Stimulated activated CD8-positive, alpha-beta memory T cell treated with anti-CD3 and anti-CD28 coated beads, Interleukin-12 subunit alpha, Interleukin-12 subunit beta, amount 100 ng/mL, for 4 hours (primary cell): ENCODE data around the gene SND1.
"Not testable (repeated sequence)": the region's sequence is repeated elsewhere in the genome, so short reads cannot be mapped to it uniquely, and the experiment has no call there.

ENCODE experiments used
- DNase-seq: peaks from one replicate; pipeline ENCODE4 v3.0.0-alpha.2; 2020; ENCODE audit warnings: low read depth

Gene SND1

DNA sequence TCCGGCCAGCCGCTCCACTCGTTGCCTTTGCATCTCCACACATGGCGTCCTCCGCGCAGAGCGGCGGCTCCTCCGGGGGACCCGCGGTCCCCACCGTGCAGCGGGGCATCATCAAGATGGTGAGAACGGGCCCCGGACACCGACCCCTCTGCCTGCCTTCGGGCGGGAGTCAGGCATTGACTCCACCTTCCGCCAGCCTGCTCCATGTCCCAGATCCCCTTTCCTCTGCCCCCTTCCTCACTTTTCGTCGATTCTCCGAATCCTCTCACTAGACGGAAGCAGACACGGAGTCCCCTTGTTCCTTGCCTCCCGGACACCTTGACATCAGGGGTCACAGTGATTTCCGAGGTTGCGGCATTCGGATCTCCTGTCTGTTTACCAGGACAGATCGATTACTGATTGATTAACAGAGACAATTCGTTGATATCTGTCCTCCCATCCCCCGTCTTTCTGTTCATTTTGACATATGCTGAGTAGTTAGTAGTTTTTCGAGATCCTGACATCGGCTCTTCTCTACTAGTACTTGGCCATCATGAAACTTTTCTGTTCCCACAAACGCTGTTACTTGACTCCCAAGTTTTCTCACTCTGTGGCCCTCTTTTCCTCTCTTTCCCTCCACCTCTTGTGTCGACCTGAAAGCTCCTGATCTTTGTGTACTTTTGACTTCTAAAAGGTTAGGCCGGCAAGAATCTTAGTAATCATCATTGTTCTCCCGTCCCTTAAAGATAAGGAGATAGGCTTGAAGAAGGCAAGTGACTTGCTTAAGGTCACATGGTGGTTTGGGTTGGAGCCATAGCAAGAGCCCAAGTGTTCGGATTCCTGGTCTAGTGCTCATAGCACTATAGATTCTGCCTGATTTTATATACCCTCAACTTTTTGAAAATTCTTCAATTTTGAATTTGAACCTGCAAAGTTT is 597 bp downstream of the SND1 start:
- no peak for DNase-seq

DNA sequence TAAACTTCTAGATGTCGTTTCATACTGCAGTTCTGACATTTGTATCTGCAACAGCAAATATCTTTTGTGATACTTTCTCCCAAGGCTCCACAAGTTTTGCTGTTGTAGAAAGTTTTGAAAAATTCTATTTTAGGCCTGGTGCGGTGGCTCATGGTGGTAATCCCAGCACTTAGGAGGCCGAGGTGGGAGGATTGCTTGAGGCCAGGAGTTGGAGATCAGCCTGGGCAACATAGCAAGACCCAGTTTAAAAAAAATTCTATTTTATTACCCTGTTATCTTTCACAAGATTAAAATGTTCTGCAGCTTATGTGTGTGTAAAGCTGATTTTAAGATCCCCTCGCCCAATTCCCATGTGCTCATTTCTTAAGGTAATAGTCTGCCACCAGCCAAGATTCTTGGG is 1.4 kb downstream of the SND1 start:
- DNase-seq, result no peak

DNA sequence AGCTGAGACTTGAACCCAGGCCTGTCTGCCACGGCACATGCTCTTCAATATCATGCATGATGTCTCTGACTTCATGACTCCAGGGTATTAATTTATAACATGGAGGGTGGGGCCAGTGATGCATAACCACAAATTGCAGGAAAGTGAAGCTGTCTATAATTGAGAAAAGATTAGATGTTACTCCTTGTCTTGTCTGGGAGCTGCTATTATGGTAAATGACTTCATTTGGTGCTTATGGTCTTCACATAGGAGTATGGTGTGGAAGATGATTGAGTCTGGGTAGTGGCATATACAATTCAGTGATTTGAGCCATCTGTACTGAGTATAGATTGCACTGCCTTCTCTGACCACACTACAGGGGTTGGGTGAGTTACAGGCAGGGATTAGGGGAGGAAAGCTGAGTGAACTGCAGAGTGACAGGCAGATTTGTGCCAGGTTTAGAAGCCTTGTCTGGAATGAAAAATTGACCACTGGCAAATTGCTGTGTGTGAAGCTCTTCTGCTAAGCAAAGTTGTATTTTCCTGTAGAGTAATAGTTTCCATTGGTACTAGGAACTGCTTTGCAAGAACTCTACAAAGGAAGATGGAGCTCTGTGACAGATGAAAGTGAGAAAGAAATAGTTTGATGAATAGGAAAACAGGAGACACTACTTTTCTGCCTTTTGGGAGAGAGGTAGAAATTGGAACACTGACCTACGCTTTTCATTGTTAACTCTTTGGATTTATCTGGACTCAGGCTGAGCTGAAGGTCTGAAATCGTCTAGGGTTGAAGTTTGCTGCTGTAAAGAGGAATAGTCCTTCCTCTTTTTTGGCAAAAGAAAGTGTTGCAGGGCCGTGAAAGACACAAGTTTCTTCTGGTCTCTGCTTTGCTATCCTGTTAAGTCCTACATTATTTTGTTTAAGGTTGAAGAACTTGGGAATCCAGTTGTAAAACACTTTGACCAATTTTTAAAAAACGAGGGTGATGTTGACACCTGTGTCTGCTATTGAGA is 2.7 kb downstream of the SND1 start:
- DNase-seq, result no peak

DNA sequence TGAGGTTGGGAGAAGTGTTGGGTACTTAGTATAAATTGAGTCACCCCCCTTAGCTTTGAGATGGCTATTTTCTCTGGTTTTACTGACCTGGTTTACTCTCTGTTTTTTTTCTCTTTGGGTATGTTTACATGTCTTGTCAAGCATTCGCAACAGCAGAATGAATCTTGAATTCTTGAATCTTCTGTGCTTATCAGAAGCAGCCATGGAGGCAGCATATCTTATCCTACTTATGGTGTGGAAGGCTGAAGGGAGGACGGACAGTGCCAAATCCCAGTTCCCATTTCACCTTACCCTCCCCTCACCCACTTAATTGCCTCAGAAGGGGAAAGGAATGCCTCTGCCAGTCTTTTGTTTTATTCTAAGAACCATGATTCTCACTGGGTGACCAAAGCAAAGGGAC is 3.7 kb downstream of the SND1 start:
- DNase-seq, result no peak

DNA sequence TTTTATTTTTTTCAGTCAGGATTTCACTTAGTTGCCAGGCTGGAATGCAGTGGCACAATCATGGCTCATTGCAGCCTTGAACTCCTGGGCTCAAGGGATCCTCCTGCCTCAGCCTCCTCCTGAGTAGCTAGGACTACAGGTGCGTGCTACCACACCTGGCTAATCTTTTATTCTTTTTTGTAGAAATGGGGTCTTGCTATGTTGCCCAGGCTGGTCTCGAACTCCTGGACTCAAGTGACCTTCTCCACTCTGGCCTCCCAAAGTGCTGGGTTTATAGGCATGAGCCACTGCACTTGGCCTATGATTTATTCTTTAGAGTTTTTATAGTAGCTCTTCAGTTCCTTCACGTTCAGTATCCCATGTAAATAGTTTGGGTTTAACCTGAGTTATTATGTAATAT is 5.5 kb downstream of the SND1 start:
- DNase-seq, result no peak

DNA sequence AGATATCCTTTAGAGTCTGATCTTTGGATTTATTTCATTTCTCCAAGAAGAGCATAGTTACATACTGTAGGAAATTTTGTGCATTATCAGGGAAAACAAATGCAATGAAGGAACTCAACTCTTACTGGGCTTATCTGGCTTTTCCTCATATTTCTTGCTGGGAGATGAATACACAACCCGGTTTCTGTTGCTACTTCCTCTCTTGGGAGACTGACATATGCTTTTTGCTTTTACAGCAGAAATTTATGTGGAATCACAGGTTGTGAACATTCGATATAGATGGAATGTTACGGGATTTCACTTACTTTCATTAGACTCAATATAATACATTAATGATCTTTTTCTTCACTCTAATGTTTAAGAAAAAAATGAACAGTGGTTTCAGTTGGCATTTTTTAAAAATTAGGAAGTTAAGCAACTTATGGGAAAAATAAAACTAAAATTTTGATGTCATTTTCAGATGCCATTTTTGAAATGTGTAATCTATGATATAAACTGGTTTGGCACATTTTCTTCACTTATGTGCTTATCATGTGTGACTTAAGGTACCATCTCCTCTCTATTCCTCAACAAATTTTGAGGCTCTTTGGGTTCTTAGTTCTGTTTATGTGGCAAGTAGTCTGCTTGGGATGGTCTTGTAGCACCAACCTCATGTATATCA is 7.1 kb downstream of the SND1 start:
- no peak for DNase-seq

DNA sequence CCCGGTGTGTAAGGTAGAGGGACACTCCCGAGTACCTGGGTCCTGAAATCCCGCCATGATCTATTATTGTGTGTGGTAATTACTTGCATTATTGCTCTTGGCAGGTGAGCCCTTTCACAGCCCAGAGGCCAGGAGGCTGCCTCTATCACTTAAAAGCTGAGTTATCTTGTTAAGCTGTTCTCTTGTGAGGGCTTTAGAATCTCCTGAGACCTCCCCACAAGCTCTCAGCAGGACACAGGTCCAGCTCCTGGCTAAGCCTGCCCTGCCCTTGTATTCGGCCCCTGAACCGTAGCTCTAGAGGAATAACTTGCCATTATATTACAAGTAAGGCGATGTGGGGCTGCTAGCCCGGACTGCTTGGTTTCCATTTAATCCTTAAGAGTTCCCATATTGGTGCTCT is 13.9 kb downstream of the SND1 start:
- DNase-seq, result no peak

DNA sequence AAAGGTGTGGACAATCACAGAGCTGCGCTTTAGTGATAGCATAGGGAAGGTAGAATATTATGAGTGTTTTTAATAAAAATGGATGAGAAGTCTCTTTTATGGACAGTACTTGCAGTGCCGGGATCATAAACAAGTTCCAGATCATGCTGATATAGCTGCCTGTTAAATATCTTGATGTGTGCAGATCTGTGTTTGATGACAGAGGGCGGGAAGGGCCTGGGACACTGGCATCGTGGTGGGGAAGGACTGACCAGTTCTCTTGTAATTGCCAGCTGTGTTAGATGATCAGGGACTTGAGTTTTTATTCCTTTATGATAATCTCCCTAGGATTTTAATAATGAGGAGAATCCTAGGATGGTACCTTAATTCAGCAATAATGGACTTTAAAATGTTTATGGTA is 14.6 kb downstream of the SND1 start:
- no peak for DNase-seq

DNA sequence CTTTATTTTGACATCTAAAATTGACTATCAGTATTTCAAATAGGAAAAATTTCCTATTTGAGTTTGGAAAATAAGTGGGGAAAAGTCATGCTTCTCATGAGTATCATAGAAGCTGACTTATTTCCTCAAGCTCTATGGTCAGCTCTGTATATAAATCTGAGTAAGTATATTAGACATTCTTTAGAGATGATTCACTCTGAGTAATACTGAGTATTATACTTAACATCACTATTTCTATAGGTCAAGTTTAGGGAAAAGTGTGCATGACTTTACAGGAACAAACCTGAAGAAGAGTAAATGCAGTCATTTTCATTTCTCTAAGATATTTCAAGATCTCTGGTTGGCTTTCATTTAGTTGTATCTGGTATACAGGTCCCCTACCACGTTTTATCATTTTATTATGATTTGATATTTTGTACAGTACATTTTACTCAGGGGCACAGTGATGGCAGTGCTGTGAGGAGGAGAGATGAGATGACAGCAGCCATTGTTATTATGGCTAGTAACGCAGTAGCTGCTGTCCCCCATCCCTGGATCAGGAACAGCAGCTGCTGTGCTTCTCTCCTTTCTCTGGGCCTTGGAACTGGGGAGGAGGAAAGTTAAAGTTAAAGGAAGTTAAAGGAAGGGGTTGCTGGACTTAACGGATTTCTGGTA is 15.2 kb downstream of the SND1 start:
- no peak for DNase-seq

DNA sequence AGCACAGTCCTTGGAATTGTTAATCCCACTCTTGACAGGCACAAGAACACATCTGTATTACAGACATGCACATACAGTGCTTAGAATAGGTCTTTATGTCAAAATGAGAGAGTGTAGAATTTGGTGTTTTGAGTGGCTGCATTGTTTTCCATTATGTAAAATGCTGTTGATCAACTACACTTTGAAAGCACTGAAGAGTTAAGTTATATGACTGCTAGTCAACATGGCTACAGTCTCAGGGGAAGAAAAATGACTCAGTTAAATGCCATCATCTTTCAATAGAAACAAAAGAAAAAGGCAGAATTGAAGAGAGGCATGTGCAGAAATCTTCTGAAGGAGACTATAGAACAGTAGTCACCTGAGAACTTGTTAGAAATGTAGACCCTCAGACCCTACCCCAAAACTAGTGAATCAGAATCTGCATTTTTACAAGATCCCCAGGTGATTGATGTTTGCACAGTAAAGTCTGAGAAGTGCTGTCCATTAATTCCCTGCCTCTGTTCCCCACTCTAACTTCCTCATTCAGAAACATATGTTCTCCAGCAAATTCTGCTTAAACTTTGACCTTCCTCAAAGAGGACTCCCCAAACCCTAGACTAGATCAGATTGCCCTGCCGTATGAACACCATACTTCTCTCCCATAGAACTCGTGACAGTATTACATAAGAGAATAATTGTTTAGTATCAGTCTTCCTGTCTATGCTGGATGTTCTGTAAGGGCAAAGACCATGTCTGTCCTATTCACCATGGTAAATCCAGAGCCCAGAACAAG is 16.0 kb downstream of the SND1 start:
- no peak for DNase-seq

DNA sequence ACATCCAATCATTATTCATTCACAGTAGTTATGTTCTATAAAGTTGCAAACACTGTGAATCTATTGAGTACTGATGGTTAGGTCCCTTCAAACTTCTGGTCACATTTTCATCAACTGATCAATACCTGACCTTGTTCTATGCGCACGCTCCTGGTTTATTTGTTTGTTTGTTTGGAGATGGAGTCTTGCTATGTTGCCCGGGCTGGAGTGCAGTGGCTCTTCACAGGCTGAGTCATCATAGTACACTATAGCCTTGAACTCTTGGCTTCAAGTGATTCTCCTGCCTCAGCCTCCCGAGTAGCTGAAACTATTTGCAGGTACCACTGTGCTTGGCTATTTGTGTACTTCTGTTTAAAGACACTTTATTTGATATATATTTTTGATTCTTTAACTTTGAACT is 19.3 kb downstream of the SND1 start:
- no peak for DNase-seq

DNA sequence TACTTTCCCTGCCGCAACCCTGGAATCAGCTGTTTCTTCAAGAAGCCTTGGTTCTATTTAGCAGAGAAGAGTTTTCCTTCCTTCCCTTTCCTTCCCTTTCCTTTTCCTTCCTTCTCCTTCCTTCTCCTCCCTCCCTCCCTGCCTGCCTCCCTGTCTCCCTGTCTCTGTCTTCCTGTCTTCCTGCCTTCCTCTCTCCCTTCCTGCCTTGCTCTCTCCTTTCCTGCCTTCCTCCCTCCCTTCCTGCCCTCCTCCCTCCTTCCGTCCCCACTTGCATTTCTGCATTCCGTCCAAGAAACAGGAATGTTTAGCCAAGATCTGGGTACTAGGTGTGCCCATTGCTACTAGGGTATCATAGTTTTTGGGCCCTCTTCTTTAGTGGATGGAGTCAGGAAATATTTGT is 21.9 kb downstream of the SND1 start:
- DNase-seq, result no peak

DNA sequence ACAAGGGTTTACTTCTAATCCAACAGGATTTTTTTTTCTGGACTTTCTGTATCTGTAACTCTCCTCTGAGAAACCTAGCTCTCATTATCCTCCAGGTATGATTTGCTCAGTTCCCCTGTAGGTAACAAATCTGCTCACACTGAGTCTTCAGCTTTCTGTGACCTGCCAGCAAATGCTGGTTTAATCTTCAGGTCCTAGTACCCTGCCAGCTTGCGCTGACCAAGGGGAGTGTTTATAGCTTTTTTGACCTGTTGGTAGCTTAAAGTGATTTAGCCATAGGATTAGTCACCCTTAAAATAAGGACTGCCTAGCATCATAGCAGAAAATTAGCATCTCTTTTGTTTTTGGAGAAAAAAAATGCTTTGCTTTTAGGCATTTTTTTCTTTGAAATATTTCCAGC is 22.4 kb downstream of the SND1 start:
- DNase-seq, result no peak

DNA sequence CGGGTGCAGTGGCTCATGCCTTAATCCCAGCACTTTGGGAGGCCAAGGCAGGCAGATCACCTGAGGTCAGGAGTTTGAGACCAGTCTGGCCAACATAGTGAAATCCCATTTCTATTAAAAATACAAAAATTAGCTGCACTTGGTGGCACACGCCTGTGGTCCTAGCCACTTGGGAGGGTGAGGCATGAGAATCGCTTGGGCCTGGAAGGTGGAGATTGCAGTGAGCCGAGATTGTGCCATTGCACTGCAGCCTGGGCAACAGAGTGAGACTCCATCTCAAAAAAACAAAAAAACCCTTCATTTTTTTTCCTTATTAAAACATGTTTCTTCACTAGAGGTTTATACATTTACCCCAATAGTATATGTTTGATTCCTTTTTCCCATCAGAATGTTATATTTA is 22.9 kb downstream of the SND1 start:
- not testable (repeated sequence) for DNase-seq

DNA sequence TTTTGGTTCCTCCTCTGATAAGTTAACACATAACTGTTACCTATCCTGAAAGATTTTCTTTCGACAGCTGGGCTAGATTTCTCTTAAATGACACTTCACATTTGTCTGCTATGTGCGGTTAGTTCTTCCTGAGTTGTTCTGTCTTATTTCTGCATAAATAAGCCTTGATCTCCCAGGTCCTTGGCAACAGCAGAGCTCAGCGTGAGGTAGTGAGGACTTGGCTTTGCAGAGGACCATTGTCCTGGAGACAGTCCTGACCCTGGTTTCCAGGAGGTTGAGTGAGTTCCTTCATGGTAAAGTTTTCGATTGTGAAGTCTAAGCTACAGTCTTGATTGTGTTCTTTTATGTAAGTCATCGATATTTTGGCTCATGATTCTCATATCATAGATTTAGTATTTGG is 23.7 kb downstream of the SND1 start:
- no peak for DNase-seq

DNA sequence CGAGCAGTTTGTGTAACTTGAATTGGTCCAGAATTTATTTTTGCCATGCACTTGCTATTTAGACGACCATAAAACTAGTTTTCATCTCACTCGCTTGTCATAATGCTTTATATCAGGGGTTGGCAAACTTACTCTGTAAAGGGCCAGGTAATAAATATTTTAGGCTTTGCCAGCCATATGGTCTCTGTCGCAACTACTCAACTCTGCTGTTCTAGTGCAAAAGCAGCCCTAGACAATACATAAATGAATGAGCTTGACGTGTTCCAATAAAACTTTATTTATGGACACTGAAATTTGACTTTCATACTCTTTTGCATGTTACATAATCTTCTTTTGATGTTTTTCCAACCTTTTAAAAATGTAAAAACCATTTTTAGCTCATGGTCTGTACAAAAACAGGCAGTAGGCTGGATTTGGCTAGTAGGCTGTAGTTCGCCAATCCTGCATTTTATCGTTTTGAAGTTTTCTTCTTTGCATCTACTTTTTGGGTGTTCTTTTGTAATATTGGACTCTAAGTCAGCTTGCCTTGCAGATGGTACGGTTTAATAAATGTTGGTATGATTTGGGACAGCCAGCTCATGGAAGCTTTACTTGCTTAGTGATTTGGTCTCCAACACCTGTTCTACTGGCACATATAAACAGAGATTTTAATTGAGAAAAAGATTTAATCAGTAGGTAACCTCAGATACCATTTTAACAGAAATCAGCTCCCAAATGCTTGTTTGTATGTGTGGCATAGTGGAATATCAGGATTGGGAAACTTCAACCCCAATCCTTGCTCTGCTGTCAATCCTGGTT is 25.6 kb downstream of the SND1 start:
- DNase-seq, result no peak

DNA sequence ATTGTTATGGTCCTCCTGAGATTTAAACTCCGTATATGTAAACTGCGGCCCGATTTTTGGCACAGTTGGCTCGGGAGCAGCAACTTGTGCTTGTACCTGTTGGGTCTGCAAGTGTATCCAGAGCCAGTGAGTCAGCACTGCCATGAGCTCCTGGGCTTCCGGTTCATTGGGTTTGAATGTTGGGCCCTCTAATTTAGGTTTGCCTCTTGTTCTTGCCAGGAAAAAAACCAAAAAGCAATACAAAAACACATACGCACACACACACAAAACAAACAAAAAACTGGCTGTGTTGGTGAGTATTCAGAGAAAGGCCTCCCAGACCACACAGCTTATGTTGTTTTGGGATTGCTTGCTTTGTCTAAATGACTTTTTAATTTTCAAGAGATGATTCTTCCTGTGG is 26.3 kb downstream of the SND1 start:
- DNase-seq, result no peak

DNA sequence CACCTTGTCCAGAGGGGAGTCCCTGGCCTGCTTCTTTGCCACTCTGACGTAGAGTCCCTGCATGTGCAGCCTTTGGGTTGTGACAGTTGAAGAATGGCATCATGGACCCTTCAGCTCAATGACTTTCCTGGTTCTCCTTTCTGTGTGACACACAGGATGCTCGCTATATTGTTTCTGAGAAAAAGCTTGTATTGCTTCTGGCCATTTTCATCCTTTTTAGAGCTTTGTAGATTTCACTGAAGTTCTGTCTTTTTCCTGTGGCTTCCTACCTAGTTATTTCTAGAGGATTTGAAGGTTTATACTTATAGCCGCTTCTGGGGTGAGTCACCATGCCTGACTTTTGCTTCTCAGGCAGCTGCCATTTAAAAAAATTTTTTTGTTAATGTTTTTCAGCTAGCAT is 27.0 kb downstream of the SND1 start:
- DNase-seq, result no peak

DNA sequence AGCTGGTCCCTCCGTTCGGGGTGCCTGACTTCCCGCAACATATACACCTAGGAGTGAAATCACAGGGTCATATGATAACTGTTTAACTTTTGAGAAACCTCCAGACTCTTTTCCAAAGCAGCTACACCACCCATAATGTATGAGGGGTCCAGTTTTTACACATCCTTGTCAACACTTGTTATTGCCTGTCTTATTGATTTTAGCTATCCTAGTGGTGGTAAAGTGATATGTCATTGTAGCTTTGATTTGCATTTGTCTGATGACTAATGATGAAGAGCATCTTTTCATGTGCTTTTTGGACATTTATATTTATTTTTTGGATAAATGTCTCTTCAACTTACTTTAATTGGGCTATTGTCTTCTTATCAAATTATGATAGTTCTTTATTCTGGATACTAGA is 29.0 kb downstream of the SND1 start:
- no peak for DNase-seq

DNA sequence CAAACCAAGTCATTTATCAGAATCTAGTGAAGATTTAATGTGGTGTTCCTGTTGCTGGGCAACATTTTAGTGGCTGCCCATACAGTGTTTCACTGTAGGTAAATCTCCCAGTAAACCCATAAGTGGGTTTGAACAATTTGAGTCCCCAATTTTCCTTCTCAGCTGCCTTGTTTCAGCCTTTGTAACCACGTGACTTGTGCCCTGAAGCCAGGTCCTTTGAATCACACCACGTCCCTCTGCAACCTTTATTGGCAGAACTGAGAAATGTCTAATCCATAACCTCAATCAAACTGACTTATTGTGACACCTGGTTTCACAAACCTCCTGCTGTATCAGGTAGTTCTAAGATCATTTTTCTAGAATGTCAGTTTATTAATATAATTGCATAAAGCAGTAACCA is 30.1 kb downstream of the SND1 start:
- no peak for DNase-seq
